GM18951 (cell line): ENCODE results near the gene GLTP.

Experiments
- POLR2A ChIP-seq: IDR thresholded peaks from 4 replicates; pipeline ENCODE4 v1.6.1; 2011; ENCODE audit warnings: mild to moderate bottlenecking; ENCODE audit not compliant: insufficient read length, insufficient read depth; ENCODE audit errors: extremely low read depth
- in situ Hi-C: fragments of 300-500 bp; cut with MboI; formaldehyde crosslinking; loops from one replicate; pipeline ENCODE4 v1.12.0; 2022; ENCODE audit warnings: low sequenced_read_pairs, mixed read lengths, inconsistent platforms; ENCODE audit not compliant: unreplicated experiment

Gene GLTP

DNA sequence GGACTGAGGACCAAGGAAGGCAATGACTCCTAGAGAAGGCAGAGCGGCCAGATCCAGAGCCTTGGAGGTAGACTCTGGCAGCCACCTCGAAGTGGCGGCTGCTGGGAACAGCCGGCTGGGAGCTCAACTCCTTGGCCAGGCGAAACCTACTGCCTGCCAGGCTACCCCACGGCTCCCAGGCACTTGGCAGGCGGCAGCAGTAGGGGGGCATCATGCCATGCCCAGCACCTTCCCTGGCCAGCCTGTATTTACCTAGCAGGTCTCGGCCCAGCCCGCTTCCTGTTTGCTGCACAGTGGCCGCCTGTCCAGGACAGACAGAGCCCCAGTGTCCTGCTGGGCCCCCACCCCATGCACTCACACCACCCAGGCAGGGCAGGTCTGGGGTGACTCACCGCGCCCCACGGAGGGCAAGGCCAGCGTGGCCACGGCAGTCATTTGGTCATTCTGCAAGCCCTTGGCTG, 57.4 kb downstream of the GLTP start:
- in situ Hi-C loops: no loop called here
- TF ChIP-seq POLR2A: no peak

DNA sequence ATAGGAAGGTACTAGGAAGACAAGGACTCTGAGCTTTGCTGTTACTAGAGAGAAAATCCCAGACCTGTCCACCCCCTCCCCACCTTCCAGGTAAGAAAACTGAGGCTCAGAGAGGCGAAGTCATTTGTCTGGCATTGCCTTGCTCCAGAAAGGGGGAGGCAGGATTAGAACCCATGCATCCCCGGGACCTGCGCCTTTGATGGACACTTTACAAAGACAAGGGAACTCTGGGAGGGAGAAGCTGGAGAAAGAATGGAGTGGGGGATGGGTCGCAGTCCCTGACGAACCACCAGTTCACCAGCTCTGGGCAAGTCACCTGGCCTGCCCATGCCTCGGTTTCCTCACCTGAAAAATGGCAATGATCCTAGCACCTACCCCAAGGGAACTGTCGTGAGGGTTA, 57.9 kb downstream of the GLTP start:
- in situ Hi-C loops: no loop called here
- no peak for TF ChIP-seq POLR2A

DNA sequence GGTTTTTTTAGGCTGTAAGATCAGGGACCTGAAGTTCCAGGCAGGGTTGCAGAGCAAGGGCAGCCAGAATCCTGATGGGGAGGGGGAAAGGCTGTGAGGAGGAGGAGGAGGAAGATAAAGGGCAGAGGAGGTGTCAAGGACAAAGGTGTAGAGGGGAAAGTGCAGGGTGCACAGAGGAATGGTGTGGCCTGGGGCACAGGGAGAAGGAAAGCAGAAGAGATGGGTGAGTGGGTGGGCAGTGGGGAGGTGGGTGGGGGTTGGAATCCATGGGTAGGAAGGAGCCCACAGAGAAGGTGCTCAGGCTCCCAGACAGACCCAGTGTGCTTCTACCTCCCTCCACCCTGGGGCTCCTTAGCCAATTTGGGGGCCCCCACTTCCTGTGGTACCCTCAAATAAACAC, 58.4 kb downstream of the GLTP start:
- TF ChIP-seq POLR2A: no peak
- in situ Hi-C loops: no loop called here

DNA sequence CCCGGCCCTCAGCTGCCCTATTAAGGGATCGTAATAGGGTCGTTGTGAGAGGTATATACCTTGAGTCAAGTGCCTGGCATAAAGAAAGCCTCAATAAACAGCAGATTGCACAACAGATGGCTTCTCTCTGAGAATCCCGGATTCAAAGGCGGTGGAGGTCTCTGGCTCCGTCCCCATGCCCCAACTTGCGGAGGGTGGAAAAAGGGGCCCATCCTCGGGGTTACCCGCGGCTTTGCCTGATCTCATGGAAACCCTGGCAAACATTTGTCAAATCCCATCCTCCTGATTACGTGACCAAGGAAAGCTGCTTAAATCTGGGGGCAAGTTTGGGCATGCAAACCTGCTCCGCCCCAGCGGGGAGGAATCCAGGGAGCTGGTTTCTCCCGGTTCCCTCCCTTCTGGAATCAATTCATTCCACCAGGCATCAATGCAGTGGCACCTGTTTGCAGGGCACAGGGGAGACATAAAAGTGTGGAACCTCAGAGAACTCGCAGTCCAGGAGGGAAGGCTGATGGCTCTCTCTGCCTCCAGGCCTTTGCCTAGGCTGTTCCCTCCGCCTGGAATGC, 59.4 kb downstream of the GLTP start:
- in situ Hi-C loops: no loop called here

DNA sequence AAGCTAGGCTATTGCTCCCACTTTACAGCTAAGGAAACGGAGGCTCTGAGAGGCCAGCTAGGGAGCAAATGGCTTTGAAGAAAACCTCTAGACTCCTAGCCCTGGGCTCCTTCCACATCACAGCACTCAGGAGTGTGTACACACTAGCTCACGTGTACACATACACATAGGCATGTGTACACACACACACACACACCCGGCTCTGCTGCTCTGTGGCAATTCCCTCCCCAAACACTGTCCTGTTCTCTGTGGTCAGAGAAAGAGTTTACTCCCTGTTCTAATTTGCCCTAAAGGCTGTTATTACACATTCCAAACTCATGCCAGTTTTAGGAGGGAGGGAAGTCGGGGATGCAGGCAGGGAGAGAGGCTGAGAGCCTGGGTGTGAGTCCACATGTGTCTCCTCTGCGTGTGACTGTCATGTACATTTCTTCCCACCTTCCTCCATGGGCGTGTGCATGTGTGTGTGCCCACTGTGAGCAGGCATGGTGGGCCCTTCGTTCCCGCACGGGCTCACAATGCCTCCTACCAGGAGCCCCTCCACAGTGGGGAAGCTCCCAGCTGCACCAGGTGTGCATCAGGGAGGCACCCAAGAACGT, 61.3 kb downstream of the GLTP start:
- TF ChIP-seq POLR2A: no peak
- in situ Hi-C loops: no loop called here

More for the DNA sequence above, 59.4 kb downstream of the GLTP start:
- no peak for TF ChIP-seq POLR2A

DNA sequence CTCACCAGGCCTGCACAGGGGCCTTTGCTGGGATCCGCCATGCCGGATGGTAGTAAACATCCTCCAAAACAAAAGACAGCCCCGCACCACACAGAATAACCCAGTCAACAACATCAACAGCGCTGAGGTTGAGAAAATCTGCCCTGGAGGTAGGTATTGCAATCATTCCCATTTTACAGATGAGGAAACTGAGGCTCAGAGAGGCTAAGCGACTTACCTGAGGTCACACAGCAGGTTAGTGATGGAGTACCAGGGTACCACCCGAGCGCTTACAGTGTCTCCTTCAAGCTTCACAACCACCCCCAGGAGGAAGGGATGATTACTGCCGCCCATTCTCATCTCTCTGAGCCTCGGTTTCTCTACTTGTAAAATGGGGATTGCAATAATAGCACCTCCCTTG, 62.1 kb downstream of the GLTP start:
- in situ Hi-C loops: no loop called here
- TF ChIP-seq POLR2A: no peak

DNA sequence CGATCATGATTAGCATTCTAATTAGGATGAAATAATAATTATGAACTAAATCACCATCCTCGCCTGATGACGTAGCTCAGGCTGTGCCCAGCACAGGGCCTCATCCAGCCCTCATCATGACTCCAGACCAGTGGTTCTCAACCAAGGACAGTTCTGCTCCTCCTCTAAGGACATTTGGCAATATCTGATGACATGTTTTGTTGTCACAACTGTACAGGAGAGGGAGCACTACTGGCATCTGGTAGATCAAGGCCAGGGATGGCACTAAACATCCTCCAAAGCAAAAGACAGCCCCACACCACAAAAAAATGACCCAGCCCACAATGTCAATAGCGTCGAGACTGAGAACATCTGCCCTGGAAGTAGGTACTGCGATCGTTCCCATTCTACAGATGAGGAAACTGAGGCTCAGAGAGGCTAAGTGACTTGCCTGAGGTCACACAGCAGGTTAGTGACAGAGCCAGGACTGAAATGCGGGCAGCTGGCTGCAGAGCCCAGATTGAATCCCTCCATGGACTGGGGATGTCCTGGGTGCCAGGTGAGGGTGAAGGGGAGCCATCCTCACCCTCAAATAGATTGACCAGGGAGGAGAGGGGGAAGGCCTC, 62.6 kb downstream of the GLTP start:
- in situ Hi-C loops: no loop called here
- TF ChIP-seq POLR2A: no peak

DNA sequence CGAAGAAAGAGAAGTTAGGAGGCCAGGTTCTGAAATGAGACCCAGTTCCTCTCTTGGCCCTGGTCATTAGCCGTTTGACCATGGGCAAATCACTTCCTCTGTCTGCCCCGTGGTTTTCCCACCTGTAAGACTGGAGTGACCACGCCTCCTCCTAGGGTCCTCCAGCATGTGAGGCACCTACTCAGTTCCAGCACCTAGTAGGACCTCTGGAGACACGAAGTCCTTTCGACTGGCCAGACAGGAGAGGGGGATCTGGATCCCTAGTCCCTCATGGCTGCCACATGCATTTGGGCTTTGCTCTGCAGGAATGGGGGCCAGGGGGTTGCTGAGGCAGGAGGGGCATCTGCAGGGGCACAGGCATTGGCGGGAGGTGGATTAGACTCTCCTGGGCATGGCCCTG, 63.5 kb downstream of the GLTP start:
- TF ChIP-seq POLR2A: no peak
- in situ Hi-C loops: no loop called here

DNA sequence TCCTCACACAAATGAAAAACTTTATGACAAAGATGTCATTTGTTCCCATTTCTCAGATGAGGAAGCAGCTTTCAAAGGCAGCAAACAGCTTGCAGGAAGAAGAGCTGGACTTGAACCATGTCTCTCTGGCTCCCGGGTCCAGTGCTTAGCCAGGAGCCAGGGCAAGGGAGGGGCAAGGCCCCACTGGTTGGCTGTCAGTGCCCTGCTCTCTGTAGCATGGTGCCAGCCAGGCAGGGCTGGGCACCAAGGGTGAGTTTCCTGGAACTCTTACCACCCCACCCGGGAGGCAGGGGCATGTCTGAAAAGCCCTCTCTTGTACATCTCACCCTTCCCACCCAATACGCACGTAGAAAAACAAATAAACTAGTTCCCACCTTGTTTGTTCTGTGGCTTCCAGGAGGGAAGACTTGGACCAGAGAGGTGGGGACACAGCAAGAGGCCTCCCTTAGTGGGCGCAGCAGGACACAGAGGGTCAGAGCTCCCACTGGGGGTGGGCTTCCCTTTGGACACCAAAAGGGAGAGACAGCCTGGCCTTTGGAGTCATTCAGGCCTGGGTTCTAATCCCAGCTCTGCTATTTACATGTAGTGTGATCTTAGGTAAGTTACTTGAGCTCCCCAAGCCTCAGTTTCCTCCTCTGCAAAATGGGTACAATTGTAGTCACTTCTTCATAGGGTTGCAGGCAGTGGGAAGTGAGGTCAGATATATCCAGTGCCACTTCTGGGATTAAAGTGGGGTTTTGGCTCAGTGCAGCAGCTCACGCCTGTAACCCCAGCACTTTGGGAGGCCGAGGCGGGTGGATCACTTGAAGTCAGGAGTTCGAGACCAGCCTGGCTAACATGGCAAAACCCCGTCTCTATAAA, 64.4 kb downstream of the GLTP start:
- in situ Hi-C loops: no loop called here

DNA sequence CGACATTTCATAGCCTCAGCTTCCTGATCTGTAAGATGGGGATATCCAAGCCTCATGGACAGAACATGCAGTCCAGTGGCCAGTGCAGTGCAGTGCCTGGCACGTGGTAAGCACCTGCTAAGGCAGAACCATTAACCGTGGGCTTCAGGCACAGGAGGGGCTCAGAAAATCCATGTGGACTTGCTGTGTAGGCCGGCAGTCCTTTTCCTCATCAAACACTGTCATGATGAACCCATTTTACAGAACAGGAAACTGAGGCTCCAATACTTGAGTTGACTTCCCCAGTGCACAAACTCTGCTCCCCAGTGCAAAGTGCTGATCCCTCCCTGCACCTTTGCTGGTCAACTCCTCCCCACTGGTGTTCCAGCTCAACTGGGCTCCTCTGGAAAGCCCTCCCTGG, 65.1 kb downstream of the GLTP start:
- TF ChIP-seq POLR2A: no peak
- in situ Hi-C loops: no loop called here

More for the DNA sequence above, 64.4 kb downstream of the GLTP start:
- TF ChIP-seq POLR2A: no peak

DNA sequence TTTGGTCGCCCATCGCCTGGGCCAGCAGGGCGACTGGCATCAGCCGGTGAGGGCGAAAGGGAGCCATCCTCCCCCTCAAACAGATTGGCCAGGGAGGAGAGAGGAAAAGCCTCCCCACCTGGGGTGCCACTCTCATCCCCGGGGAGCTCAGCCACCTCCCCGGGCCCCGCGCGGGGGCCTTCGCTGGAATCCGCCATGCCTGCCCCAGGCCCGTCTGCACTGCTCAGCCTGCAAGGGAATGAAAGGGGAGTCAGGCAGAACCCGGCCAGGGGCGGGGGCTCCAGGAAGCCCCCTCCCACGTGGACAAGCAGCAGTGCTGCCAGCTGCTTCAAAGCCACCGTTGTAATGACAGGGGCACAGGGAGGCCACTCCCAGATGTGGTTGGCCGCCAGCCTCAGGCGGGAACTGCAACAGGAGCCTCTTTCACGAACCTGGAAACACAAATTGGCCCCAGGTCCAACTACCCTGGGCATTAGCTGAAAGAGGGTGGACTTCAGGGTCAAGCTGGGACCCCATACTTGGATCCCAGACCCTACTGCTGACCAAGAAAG, 65.7 kb downstream of the GLTP start:
- in situ Hi-C loops: no loop called here
- TF ChIP-seq POLR2A: no peak

DNA sequence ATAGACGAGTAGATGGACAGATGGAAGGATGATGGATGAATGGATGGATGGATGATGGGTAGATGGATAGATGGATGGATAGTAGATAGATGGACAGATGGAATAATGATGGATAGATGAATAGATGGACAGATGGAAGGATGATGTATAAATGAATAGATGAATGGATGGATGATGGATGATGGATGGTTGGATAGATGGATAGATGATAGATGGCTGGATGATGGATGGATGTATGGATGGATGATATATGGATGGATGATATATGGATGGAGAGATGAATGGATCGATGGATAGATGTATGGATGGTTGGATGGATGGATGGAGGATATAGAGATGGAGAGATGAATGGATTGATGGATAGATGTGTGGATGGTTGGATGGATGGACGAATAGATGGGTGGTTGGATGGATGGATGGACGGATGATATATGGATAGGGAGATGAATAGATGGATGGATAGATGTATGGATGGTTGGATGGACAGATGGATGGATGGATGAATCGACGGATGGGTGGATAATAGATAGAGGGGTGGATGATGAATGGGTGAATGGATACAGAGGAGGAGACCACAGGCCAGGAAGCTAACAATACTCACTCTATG, 66.4 kb downstream of the GLTP start:
- TF ChIP-seq POLR2A: no peak
- in situ Hi-C loops: no loop called here

DNA sequence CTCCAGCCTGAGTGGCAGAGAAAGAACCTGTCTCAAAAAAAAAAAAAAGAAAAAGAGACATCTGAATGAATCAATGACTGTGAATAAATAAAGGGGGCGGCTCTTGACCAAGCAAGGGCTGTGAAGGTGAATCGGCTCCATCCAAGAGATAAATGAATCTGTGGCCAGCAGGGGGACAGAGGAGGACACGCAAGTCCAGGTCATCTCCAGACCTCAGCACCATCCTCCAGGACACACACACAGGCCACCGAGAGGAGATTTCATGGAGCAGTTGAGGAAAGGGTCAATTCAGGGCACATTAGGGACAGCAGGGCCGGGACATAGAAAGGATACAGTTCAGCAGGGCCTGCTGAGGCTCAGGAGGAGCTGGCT, 68.7 kb downstream of the GLTP start:
- in situ Hi-C loops: no loop called here
- no peak for TF ChIP-seq POLR2A
